ENCODE measurements around the gene ALKBH6.
"Not testable (repeated sequence)": the region's sequence is repeated elsewhere in the genome, so short reads cannot be mapped to it uniquely, and the experiment has no call there.

Gene ALKBH6

DNA sequence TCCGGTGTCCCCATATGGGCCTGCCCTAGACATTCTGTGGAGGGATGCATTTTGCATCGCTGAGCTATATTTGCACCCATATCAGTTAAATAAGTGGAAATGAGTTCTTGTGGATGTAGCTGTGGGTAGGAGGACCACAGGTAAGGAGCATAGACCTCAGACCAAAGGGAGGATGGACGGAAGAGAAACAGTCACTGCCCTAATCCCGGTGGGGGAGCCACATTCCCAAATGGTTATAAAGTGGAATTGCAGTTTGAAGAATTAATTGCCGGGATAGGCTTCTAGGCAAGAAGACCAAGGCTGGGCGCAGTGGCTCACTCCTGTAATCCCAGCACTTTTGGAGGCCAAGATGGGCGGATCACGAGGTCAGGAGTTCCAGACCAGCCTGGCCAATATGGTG lies 17.2 kb downstream of the ALKBH6 start:
- no peak for DNase-seq
- intact Hi-C loops (cut with DNase I), result loop anchor here (5.0 kb wide), 1 partner anchor 56 kb away; the partner anchor contains the start of genes THAP8 and WDR62

DNA sequence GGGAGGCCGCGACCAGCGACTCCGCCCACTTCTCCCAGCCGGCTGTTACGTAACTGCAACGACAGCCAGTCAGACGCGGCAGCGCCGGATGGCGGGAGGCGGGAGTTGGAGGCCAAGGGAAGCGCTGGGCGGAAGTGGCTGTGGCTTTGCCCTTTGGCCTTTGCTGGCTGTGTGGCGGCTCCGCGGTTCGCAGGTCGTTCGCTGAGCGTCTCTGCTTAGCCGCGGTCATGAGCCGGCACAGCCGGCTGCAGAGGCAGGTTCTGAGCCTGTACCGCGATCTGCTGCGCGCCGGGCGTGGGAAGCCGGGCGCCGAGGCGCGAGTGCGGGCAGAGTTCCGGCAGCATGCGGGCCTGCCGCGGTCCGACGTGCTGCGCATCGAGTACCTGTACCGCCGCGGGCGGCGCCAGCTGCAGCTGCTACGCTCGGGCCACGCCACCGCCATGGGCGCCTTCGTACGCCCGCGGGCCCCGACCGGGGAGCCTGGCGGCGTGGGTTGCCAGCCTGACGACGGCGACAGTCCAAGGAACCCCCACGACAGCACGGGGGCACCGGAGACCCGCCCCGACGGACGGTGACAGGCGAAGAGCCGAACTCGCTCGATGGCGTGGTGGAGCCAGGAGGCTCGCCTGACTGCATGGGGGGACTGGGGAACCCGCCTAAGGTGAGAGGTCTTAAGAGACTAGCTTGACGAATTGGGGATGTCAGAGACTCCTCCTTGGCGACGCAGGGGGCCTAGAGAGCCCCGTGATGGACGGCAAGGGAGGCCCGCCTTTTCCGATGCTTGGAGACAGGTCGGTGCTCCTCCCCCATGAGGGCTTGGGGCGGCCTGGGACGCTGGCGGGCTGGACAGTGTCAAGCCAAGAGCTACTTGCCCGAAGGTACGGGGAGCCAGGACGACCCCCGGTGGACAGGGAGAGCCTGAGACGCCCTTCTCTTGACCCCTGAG lies 18.7 kb downstream of the ALKBH6 start, which contains the start of gene SDHAF1:
Gene SDHAF1 (plus strand): TSS at position 141 of the 946 bp plus-strand sequence. CDS start 87 bp downstream, at position 228.
- DNase-seq, result peak; percentile 96 to 100 (median 98)
- intact Hi-C loops (cut with DNase I), result loop anchor here (5.0 kb wide), 1 partner anchor 57 kb away; the partner anchor contains the start of genes THAP8 and WDR62

DNA sequence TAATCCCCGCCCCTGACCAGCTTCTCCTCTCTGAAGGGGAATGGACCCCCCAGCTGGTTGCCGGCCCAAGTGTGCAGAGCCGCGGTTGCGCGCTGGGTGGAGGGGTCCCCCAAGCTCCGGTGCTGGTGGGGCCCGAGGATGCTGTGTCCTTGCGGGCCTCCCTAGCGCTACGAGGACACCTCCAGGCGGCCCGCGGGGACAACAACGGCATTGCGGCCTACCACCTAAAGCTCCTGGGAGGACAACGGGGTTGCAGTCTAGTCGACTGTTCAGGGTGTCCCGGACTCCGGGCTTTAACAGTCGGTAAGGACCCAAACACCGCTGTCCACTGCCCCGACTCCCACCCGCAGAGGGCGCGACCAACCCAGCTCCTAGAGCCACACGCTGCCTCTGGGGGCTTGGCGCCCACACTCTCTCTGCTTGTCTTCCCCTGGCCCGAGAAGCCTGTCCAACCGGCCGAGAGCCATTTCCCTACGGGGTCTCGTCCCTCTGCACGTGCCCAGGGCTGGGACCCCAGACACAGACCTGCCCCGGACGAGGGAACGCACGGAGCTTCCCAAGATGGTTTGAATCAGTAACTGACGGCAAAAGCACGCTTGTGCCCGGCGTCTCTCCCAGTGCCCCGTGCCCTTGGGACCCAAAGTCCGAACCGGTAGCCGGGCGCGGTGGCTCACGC lies 20.0 kb downstream of the ALKBH6 start:
- DNase-seq, result peak in 5 of 10 donors; percentile 31 to 88 (median 37)
- intact Hi-C loops (cut with DNase I), result no loop called here

DNA sequence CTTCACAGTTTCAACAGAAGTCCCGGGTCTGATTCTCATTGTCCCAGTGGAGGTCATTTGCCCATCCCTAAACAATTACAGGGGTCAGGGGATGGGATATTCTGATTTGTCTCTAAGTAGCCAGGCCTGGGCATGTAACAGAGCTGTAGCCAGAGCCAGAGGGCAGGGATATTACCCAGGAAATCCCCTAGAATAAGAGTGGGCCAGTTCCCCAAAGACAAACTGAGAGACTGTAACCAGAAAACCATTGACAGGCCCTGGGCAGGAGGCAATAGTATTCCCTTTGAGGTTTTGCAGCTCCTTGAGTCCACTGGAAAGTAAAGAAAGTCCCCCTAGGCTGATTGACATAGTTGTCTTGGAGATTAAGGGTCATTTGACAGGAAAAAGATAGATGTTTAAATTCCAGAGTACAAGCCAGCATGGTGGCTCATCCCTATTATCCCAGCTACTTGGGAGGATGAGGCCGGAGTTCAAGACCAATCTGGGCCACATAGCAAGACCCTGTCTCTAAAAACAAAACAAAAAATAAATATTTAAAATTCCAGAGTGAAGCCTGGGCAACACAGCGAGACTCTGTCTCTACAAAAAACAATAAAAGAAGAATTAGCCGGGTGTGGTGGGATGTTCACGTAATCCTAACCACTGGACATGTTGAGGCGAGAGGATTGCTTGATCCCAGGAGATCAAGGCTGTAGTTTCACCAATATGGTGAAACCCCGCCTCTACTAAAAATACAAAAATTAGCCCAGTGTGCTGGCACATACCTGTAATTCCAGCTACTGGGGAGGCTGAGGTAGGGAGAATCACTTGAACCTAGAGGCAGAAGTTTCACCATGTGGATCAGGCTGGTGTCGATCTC lies 20.9 kb downstream of the ALKBH6 start:
- DNase-seq, result no peak
- intact Hi-C loops (cut with DNase I), result no loop called here

DNA sequence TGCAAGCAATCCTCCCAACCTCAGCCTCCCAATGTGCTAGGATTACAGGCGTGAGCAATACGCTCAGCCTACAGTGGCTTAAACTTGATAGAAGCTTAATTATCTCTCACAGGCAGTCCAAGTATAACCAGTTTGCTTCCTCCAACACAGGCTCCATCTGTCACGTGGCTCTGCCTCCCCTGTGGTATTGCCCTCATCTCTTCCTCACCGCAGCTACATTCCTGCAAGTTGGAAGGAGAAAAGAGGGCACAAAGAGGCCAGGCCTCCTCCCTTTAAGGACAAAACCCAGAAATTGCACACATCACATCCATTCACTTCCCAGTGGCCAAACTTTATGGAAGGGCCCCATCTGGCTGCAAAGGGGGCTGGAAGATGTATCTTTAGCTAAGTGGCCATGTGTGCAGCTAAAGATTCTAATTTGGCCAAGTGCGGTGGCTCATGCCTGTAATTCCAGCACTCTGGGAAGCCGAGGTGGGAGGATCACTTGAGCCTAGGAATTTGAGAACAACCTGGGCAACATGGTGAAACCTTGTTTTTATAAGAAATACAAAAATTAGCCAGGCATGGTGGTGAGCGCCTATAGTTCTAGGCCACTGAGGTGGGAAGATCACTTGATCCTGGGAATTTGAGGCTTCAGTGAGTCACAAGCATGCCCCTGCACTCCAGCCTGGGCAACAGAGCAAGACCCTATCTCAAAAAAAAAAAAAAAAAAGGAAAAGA lies 22.1 kb downstream of the ALKBH6 start:
- no peak for DNase-seq
- intact Hi-C loops (cut with DNase I), result no loop called here

DNA sequence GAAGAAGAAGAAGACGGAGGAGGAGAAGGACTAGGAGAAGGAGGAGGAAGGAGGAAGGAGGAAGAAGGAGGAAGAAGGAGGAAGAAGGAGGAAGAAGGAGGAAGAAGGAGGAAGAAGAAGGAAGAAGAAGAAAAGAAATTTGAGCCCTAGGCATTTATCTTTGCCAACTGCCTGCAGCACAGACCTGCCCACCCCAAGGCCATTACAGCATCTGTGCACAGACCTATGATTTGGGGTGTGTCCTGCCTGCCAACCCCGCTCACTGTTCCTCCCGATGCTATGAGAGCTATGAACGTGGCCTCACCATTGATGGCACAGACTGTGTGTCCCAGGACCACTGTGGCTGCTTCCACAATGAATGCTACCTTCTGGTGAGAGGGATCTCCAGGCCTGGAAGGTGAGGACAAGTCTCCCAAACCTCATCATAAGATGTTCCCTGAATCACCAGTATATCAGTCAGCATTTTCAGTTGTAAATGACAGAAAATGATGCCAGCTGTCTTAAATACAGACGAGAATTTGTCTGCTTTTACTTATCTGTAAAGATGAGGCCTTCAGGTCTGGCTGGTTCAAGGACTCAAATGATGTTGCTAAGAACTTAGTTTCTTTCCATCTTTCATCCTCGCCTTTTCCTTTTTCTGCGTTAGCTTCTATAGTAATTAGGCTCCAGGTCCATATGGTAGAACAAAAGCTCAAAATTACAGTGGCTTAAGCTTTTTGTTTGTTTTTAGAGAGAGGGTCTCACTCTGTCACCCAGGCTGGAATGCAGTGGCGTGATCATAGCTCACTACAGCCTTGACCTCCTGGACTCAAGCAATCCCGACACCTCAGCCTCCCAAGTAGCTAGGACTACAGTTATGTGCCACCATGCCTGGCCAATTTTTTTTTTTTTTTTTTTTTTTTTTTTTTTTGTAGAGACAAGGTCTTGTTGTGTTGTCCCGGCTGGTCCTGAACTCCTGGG lies 23.0 kb downstream of the ALKBH6 start:
- no peak for DNase-seq
- intact Hi-C loops (cut with DNase I), result no loop called here

DNA sequence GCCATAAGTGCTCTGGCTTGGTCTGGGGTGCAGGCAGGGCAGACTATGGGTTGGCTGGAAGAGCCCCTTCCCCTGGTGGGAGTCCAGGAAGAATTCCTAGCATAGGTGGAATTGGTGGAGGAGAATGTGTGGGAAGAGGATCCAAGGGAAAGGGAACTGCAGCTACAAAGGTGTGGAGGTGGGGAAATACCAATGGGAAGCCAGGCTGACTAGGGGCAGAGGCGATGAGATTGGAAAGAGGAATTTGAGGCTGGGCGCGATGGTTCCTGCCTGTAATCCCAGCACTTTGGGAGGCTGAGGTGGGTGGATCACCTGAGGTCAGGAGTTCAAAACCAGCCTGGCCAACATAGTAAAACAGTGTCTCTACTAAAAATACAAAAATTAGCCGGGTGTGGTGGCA lies 23.9 kb downstream of the ALKBH6 start:
- no peak for DNase-seq
- intact Hi-C loops (cut with DNase I), result no loop called here

DNA sequence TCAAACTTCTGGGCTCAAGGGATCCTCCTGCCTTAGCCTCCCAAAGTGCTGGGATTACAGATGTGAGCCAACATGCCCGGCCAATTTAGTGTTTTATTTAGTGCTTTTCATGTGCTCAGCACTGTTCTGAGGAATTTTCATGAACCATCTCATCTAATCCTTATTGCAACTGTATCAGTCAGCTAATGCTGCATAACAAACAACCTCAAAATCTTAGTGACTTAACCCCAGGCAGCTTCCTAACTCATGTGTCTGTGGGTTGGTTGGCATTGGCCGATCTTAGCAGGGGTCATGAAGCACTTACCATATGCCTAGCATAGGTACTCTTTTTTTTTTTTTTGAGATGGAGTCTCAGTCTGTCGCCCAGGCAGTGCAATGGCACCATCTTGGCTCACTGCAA lies 25.2 kb downstream of the ALKBH6 start:
- intact Hi-C loops (cut with DNase I), result no loop called here
- DNase-seq, result no peak

DNA sequence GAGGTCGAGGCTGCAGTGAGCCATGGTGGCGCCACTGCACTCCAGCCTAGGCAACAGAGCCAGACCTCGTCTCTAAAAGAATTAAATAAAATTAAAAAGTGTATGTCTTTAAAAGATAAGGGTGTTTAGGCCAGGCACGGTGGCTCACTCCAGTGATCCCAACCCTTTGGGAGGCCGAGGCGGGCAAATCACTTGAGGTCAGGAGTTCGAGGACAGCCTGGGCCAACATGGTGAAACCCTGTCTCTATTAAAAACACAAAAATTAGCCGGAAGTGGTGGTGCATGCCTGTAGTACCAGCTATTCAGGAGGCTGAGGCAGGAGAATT lies 26.5 kb downstream of the ALKBH6 start:
- intact Hi-C loops (cut with DNase I), result no loop called here

DNA sequence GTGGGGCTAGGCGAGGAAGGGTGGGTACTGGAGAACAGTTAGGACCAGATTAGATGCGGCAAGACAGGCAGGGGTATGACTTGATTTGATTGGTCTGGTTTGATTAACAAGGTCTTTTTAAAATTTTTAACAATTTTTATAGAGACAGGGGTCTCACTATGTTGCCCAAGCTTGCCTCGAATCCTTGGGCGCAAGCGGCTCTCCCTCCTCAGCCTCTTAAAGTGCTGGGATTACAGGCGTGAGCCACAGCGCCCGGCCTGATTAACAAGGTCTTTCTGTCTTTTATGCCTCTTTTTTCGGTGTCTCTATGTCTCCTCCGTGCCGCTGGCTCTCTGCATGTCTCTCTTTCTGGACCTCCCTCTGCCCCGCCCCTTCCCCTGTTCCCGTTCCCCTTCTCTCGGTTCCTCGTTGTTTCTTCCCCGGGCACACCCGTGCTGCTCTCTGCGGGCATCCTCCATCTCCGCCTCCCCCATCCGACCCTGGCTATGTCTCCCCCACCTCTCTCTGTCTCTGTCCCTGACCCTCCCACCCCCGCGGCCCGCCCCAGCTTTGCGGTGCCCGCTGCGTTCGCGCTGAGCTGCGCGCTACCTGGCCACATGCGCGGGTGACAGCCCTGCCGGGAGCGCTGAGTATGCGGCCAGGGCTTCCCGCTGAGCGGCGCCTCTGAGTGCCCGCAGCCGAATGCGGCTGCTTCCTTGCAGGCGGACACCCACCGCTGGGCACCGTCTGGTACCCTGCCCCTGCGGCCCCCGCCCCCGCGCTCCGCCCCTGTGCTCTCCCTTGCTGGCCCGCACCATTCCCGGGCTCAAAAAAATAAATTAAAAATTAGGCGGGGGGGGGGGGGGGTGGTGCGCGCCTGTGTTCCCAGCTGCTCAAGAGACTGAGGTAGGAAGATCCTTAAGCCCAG lies 27.1 kb downstream of the ALKBH6 start:
- peak in 8 of 10 donors; percentile 38 to 94 (median 62) for DNase-seq
- intact Hi-C loops (cut with DNase I), result no loop called here

More for the DNA sequence above, 26.5 kb downstream of the ALKBH6 start:
- no peak for DNase-seq

DNA sequence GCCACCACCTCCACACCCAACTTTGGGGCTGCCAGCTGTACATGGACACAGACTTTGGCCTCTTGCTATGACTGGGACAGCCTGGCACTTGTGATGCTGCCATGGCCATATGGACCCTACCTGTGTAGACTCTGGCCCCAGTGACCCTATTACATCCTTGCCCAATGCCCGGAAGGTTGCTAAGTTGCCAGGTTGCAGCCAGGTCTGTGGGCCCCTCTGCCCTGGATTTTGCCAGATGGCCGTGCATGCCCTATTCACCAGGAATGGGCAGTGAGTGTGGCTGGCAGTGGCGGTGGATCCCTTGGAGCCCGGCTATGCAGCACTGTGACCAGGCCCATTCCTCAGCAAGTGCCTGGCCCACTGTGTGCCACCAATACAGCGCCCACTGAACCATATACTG lies 27.9 kb downstream of the ALKBH6 start:
- DNase-seq, result no peak
- intact Hi-C loops (cut with DNase I), result no loop called here

DNA sequence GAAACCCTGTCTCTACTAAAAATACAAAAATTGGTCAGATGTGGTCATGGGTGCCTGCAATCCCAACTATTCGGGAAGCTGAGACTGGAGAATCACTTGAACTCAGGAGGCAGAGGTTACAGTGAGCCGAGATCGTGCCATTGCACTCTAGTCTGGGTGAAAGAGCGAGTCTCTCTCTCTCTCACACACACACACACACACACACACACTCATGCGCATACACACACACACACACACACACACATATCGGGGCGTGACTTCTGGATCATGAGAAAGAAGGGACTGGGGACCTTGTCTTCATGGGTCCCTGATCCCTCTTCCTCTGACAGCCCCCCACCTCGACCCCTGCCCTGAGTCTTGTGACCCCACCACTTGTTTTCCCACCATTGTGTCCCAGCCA lies 30.8 kb downstream of the ALKBH6 start:
- no peak for DNase-seq
- intact Hi-C loops (cut with DNase I), result no loop called here

DNA sequence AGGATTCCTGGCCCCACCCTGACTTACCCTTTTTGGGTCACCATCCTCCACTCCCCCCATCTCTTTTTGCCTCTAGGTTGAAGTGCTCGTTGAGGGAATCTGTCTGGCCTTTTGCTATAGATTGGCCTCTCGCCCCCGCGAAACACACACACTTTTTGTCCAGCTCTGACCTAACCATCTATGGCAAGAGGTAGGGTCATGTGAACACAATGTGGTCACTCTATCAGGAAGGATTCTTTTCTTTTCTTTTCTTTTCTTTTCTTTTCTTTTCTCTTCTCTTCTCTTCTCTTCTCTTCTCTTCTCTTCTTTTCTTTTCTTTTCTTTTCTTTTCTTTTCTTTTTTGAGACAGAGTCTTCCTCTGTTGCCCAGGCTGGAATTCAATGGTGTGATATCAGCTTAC lies 33.0 kb downstream of the ALKBH6 start:
- intact Hi-C loops (cut with DNase I); DNase-seq: not testable (repeated sequence)

DNA sequence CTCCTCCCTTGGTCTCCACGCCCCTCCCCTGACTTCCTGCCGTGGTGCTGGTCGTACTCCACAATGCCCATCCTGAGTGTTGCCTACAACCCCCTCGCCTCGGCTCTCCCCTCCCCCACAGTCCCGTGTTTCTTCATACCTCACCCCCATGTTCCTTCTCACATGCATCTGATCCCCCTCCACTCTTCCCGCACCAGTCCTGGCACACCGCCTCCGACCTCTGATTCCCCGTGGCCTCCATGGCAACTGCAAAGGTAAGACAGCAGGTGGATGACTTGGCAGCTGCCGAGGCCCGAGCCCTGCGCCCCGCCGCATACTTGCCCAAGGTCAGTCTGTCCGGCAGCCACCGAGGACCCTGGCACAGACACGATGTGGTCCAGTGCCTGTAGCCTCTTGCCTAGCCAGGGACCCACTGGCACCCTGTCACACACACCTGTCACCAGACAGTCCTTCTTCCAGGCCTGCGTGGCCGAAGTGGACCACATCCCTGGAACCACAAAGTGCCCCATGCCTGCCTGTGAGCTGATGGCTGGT lies 35.1 kb downstream of the ALKBH6 start:
- DNase-seq, result no peak
- intact Hi-C loops (cut with DNase I), result no loop called here

DNA sequence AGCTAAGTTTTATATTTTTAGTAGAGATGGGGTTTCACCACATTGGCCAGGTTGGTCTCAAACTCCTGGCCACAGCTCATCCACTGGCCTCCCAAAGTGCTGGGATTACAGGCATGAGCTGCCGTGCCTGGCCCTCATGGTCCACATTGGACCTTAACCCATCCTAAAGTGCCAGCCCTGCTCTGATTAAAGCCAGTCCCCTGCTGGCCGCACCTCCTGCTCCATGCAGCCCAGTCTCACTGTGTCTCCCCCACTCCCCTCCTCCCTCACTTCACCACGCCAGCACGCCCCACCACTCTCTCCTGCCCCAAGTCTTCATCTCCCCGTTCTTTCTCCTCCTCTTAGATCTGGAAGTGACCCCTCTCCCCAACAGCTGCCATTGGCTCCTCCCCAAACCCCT lies 35.7 kb downstream of the ALKBH6 start:
- no peak for DNase-seq
- intact Hi-C loops (cut with DNase I), result no loop called here

DNA sequence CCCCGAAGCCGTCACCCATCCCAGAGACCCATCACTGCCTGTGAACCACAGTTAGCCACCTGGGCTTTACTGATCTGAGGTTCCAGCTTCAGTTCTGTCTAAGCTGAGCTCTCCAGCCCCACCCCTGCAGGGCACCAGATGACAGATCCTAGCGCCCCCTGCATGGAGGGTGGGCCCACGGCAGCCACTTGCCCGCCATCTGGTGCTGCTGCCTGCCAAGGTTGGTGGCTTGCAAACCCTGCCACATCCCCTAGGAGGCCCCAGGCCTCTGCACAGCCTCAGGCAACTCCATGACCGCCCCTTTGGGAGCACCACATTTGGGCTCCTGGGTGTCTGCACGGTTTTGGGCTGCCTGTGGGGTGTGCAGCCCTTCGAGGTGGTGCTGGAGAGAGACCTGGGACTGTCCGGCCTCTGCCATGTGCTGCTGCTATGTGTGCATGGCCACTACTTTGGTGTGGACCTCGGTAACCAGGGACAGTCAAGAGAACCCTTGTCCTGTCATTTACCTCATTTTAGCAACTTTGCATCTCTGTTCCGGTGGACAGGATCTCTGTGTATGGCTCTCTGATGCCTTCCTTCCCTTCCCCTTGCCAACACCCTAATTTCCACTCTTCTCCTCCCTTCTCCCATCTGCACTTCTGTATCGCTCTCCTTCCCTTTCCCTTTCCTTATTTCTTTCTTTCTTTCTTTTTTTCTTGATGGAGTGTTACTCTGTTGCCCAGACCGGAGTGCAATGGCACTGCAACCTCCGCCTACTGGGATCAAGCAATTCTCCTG lies 36.4 kb downstream of the ALKBH6 start:
- DNase-seq, result no peak
- intact Hi-C loops (cut with DNase I), result no loop called here

All from posterior cingulate gyrus (tissue), 11 donors.